Left ventricle myocardium inferior (tissue), 1 donor: ENCODE results near the gene ARPP21. TPM values are rescaled to one million over a fixed set of nuclear protein-coding genes. Genes with fewer than 3 reads are reported as not detected.

Source experiments
- DNase-seq: peaks from one replicate; pipeline ENCODE4 v3.0.0-alpha.2; 2020
- H3K27ac ChIP-seq: fragments of 200-600 bp; replicated peaks from 2 replicates; pipeline ENCODE4 v1.8.0; 2021
- H3K27me3 ChIP-seq: fragments of 200-600 bp; 2 replicates; pipeline ENCODE4 v1.8.0; 2021; ENCODE audit warnings: low read depth
- H3K36me3 ChIP-seq: fragments of 200-600 bp; 2 replicates; pipeline ENCODE4 v1.8.0; 2021
- H3K4me1 ChIP-seq: fragments of 200-600 bp; 2 replicates; pipeline ENCODE4 v1.8.0; 2021
- H3K4me3 ChIP-seq: fragments of 200-600 bp; 2 replicates; pipeline ENCODE4 v1.8.0; 2021; ENCODE audit warnings: mild to moderate bottlenecking, moderate library complexity
- H3K9me3 ChIP-seq: fragments of 200-600 bp; replicated peaks from 2 replicates; pipeline ENCODE4 v1.8.0; 2021
- CTCF ChIP-seq: fragments of 200-600 bp; IDR thresholded peaks from 2 replicates; pipeline ENCODE4 v1.8.0; 2021; ENCODE audit warnings: antibody characterized with exemption, mild to moderate bottlenecking, borderline replicate concordance
- intact Hi-C: fragments of 100-400 bp; cut with micrococcal nuclease; formaldehyde crosslinking; loops from one replicate; pipeline ENCODE4 v1.11.0; 2022
- total RNA-seq: library from RNA; stranded (reverse); fragmentation: NEBNext Ultra II Directional; extraction: Animal tissue kit (Norgen Biotek cat#: 25700); gene quantifications from one replicate; pipeline ENCODE4 v1.2.1, GENCODE V29; 2021
- donor health status: DM: no; HTN: yes; CAD: no; lungs with severe emphysema.

The ARPP21 gene
- total RNA-seq, 1 donor from 2014 or later, result not detected

GRCh38 chr3:35638980-35639253, 408 bp upstream of the ARPP21 start:
- Histone ChIP-seq H3K4me3 (peak overlapping the region; percentile 60), H3K4me1 (peaks cover 12% of the 10 kb centered on the region), H3K27me3 (peaks cover 57% of the 10 kb centered on the region), H3K27ac (no peak overlapping the region), H3K36me3 (no peaks in the 10 kb centered on the region), H3K9me3 (no peaks in the 10 kb centered on the region)
- intact Hi-C loops, result no loop called here
- TF ChIP-seq CTCF, result no peak
- no peak for DNase-seq

- TF ChIP-seq CTCF, result no peak
- peaks cover 57% of the 10 kb centered on the region for H3K27me3 ChIP-seq
- intact Hi-C loops, result no loop called here
- H3K4me3 ChIP-seq, result peak overlapping the region; percentile 60
- DNase-seq, result no peak
- peaks cover 12% of the 10 kb centered on the region for H3K4me1 ChIP-seq
- H3K36me3 ChIP-seq, result no peaks in the 10 kb centered on the region
- H3K9me3 ChIP-seq, result no peaks in the 10 kb centered on the region
- H3K27ac ChIP-seq, result no peak overlapping the region
These were observed 1.2 kb downstream of the ARPP21 start for GRCh38 chr3:35640190-35641165.

- H3K27ac ChIP-seq, result no peak overlapping the region
These were observed 2.0 kb downstream of the ARPP21 start for GRCh38 chr3:35641331-35641730.

GRCh38 chr3:35641920-35642527, 2.7 kb downstream of the ARPP21 start:
- no peak for TF ChIP-seq CTCF
- Histone ChIP-seq H3K36me3 (no peaks in the 10 kb centered on the region), H3K4me1 (peaks cover 12% of the 10 kb centered on the region), H3K27me3 (peaks cover 57% of the 10 kb centered on the region), H3K4me3 (no peak overlapping the region), H3K27ac (no peak overlapping the region), H3K9me3 (no peaks in the 10 kb centered on the region)
- intact Hi-C loops, result no loop called here
- no peak for DNase-seq

More at GRCh38 chr3:35641331-35641730, 2.0 kb downstream of the ARPP21 start:
- no peak for TF ChIP-seq CTCF
- Histone ChIP-seq H3K36me3 (no peaks in the 10 kb centered on the region), H3K9me3 (no peaks in the 10 kb centered on the region), H3K4me1 (peaks cover 12% of the 10 kb centered on the region), H3K4me3 (no peak overlapping the region), H3K27me3 (peaks cover 57% of the 10 kb centered on the region)
- intact Hi-C loops, result no loop called here
- DNase-seq, result no peak

GRCh38 chr3:35643495-35643894, 4.2 kb downstream of the ARPP21 start:
- DNase-seq, result no peak
- Histone ChIP-seq H3K4me3 (no peak overlapping the region), H3K9me3 (no peaks in the 10 kb centered on the region), H3K4me1 (peaks cover 12% of the 10 kb centered on the region), H3K27me3 (peaks cover 51% of the 10 kb centered on the region), H3K36me3 (no peaks in the 10 kb centered on the region), H3K27ac (no peak overlapping the region)
- intact Hi-C loops, result no loop called here
- no peak for TF ChIP-seq CTCF
